ENCODE data around the gene NDUFAF3. TPM values are rescaled to one million over a fixed set of nuclear protein-coding genes. Genes with fewer than 3 reads are reported as not detected.

NDUFAF3 gene
- total RNA-seq, 1 donor from 2014 or later, result 159 TPM

GRCh38 chr3:49004352-49005302 lies 17.3 kb upstream of the NDUFAF3 start:
- TF ChIP-seq CTCF (IDR thresholded peaks at IDR 0.05; ENCODE audit: borderline replicate concordance), result no peak
- intact Hi-C loops (cut with micrococcal nuclease), result no loop called here
- no peak for DNase-seq

GRCh38 chr3:49005303-49005680 lies 16.6 kb upstream of the NDUFAF3 start:
- TF ChIP-seq CTCF (IDR thresholded peaks at IDR 0.05; ENCODE audit: borderline replicate concordance), result no peak
- intact Hi-C loops (cut with micrococcal nuclease), result no loop called here
- H3K9me3 ChIP-seq (replicated peaks), result no peaks in the 10 kb centered on the region
- no peak overlapping the region for H3K27ac ChIP-seq (replicated peaks)
- H3K4me1 ChIP-seq, result peaks cover 28% of the 10 kb centered on the region
- no peak overlapping the region for H3K4me3 ChIP-seq
- H3K36me3 ChIP-seq, result no peaks in the 10 kb centered on the region
- H3K27me3 ChIP-seq (ENCODE audit: low read depth), result no peaks in the 10 kb centered on the region
- no peak for DNase-seq

More at GRCh38 chr3:49004352-49005302, 17.3 kb upstream of the NDUFAF3 start:
- Histone ChIP-seq H3K27ac (replicated peaks) (no peak overlapping the region), H3K4me3 (no peak overlapping the region), H3K4me1 (peaks cover 28% of the 10 kb centered on the region), H3K36me3 (no peaks in the 10 kb centered on the region), H3K27me3 (ENCODE audit: low read depth) (no peaks in the 10 kb centered on the region), H3K9me3 (replicated peaks) (no peaks in the 10 kb centered on the region)

GRCh38 chr3:49005998-49006397 lies 15.9 kb upstream of the NDUFAF3 start:
- H3K9me3 ChIP-seq (replicated peaks), result no peaks in the 10 kb centered on the region
- H3K27ac ChIP-seq (replicated peaks), result peak overlapping the region; percentile 98
- peak overlapping the region; percentile 91 for H3K4me3 ChIP-seq
- no peaks in the 10 kb centered on the region for H3K27me3 ChIP-seq (ENCODE audit: low read depth)
- H3K4me1 ChIP-seq, result peaks cover 29% of the 10 kb centered on the region
- DNase-seq, result no peak
- TF ChIP-seq CTCF (IDR thresholded peaks at IDR 0.05; ENCODE audit: borderline replicate concordance), result no peak
- intact Hi-C loops (cut with micrococcal nuclease), result no loop called here
- H3K36me3 ChIP-seq, result no peaks in the 10 kb centered on the region

- Histone ChIP-seq H3K9me3 (replicated peaks) (no peaks in the 10 kb centered on the region), H3K4me3 (peak overlapping the region; percentile 91), H3K36me3 (peaks cover 2% of the 10 kb centered on the region), H3K4me1 (peaks cover 32% of the 10 kb centered on the region), H3K27ac (replicated peaks) (peak overlapping the region; percentile 98), H3K27me3 (ENCODE audit: low read depth) (no peaks in the 10 kb centered on the region)
- DNase-seq, result peak; percentile 50
- no peak for TF ChIP-seq CTCF (IDR thresholded peaks at IDR 0.05; ENCODE audit: borderline replicate concordance)
- intact Hi-C loops (cut with micrococcal nuclease), result no loop called here
These were observed 15.4 kb upstream of the NDUFAF3 start for GRCh38 chr3:49006408-49007067.

GRCh38 chr3:49007068-49007770 lies 14.7 kb upstream of the NDUFAF3 start, which contains the start of gene WDR6:
WDR6 (plus strand) TSS chr3:49007391; CDS start chr3:49007432, 41 bp downstream.
- H3K9me3 ChIP-seq (replicated peaks), result no peaks in the 10 kb centered on the region
- H3K27me3 ChIP-seq (ENCODE audit: low read depth), result no peaks in the 10 kb centered on the region
- intact Hi-C loops (cut with micrococcal nuclease), result no loop called here
- peak; percentile 55 for TF ChIP-seq CTCF (IDR thresholded peaks at IDR 0.05; ENCODE audit: borderline replicate concordance)
- peak; percentile 97 for DNase-seq
- H3K27ac ChIP-seq (replicated peaks), result peak within 1 kb of the TSS; percentile 98
- H3K4me3 ChIP-seq, result peak within 1 kb of the TSS; percentile 91
- H3K4me1 ChIP-seq, result peaks cover 38% of the 10 kb centered on the region
- peaks cover 9% of the 10 kb centered on the region for H3K36me3 ChIP-seq
